HG03025 (cell line): Measurements from ENCODE around the gene NAA25.
"Not testable (repeated sequence)": the region's sequence is repeated elsewhere in the genome, so short reads cannot be mapped to it uniquely, and the experiment has no call there.

Experiments
- ATAC-seq: cut with Tn5 transposase; IDR thresholded peaks from one replicate; pipeline ENCODE4 v1.9.1; 2021; ENCODE audit warnings: mild to moderate bottlenecking, moderate library complexity; ENCODE audit not compliant: unreplicated experiment, low FRiP score

The NAA25 gene

DNA sequence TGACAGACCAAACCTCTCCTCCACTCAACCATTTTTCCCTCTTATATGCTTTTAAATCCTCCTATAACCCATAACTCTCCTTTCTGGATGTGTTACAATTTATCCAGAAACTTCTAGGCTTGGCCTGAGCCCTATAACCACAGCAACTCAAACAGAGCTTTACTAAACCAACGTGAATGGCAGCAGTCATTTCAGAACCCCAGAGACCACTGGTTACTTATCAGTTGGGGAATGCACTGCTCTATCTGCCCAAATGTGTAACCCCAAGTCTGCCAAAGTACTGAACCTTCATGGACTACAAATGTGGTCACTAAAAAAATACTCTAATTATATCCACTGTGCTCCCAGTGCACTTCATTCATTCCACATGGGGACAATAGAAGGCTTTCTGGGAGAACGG, 42.0 kb downstream of the NAA25 start:
- no peak for ATAC-seq

DNA sequence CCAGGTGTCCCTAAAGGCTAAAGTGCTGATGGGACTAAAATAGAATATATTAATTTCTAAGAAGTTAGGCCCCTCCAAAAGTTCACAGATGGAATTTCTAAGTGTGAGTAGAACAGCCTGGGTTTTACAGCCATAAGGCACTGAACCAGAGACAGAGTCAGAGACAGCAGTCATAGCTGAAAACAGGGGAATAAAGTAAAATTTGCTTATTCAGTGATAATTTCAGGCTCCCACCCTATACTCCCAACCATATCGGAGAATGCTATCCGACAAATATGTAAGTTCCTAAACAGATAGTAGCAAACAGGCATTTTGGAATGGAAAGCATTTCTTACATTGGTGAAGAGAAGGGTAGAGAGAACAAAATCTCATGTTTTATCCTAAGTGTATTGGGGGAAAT, 45.3 kb downstream of the NAA25 start:
- ATAC-seq, result no peak

DNA sequence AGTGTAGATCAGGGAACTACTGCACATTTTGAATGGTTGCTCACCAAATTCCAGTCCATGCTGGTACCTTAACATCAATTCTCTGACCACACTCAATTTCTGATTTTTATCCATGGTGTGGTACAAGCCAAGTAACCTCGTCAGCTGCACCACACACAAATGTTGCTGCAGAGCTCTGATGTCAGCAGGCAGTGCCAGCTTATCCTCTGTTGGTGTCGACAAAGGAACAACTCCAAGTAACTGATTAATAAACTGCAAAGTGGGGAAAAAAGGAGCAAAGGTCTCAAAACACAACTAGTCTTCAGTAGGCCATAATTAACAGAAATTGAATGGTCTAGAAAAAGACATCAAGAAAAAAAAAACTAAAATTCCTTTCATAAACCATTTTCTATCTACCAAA, 47.4 kb downstream of the NAA25 start:
- no peak for ATAC-seq

DNA sequence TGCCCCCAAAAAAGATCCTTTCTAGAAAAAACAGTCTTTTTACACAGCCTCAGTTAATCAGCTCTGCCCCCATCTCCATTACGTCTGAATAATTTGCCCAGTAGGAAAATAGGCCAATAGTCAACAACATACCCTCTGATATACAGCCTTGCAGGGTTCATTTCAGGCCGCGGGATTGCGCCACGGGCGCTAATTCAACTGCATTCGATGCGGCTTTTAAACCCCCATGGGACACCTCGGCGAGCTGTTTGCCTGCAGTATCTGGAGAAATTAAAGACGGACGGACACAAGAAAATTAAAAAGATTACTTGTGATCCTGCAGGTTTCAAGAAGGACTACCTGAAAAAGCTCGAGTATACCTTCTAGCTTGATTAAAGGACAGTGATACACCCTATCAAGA, 59.2 kb downstream of the NAA25 start:
- no peak for ATAC-seq

- ATAC-seq, result no peak
Measured at GRCh38 chr12:112046003-112046402, 62.6 kb downstream of the NAA25 start.

DNA sequence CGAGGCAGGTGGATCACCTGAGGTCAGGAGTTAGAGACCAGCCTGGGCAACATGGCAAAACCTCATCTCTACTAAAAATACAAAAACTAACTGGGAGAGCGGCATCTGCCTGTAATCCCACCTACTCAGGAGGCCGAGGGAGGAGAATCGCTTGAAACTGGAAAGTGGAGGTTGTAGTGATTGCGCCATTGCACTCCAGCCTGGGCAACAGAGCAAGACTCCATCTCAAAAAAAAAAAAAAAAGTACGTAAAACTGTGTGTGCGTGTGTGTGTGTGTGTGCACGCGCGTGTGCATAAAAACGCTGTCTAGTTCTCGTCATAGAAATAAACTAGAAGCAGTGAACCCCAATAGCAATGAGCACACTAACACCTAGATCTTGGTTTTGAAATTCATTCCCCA, 72.0 kb downstream of the NAA25 start:
- not testable (repeated sequence) for ATAC-seq

DNA sequence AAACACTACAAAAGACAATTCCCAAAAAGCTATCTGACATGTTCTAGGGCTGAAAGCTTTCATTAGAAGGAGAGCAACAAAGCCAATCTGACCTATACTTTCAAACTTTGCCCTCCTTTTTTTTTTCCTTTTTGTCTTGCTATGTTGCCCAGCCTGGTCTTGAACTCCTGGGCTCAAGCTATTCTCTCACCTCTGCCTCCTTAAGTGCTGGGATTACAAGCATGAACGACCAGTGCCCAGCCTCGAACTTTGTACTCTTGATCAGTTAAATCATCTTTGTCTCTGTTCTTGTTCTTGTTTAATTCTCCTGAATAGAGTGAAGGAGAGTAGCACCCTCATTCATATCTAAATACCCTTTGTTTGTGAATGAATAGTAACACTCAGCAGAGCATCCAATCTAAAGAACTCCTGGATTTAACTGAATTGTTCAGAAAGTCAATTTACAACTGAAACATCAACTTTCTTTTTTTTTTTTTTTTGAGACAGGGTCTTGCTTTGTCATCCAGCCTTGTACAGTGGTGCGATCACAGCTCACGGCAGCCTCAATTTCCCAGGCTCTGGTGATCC, 73.3 kb downstream of the NAA25 start:
- ATAC-seq, result no peak

- no peak for ATAC-seq
Measured at GRCh38 chr12:112032292-112032691, 76.3 kb downstream of the NAA25 start.

DNA sequence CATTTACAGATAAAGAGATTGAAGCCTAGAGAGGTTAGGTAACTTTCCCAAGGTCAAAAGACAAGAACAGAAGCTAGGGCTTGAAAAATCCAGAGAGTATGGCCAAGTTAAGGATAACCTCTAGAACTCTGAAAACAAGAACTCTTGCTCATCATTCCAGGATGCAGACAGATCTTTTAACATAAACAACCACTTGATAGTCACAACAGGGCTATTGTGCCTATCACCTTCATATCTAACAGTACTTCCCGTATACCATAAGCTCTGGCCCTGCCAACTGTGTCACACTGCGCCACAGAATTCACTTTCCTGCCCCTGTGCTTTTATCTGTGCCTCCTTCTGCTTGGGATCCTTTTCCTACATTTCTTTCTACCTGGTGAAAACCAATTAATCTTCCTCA, 77.1 kb downstream of the NAA25 start:
- ATAC-seq, result no peak

GRCh38 chr12:112029301-112029700, 79.3 kb downstream of the NAA25 start:
- no peak for ATAC-seq

DNA sequence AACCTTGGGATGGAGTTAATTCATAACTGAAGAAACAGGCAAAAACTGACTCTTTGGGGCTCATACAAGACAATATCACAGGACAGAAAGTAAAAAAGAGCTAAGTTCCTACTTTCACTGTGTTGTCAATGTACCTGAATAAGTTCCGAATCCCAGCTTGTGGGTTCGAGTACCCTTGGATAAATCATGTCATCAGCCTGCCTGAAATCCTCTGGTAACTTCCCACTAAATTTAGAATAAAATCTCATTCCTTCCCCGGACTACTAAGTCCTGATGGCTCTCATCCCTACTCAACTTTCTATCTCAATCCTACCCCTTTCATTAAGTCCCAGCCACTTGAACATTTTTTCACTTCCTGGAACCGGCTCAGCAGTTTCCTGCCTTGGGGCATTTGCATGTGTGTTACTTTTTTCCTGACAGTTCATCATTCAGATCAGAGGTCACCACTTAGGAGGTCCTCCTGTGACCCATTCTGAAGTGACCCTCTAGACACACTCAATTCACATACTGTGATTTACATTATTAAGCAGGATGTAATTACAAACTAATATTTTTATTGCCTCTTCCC, 82.7 kb downstream of the NAA25 start:
- ATAC-seq, result no peak

DNA sequence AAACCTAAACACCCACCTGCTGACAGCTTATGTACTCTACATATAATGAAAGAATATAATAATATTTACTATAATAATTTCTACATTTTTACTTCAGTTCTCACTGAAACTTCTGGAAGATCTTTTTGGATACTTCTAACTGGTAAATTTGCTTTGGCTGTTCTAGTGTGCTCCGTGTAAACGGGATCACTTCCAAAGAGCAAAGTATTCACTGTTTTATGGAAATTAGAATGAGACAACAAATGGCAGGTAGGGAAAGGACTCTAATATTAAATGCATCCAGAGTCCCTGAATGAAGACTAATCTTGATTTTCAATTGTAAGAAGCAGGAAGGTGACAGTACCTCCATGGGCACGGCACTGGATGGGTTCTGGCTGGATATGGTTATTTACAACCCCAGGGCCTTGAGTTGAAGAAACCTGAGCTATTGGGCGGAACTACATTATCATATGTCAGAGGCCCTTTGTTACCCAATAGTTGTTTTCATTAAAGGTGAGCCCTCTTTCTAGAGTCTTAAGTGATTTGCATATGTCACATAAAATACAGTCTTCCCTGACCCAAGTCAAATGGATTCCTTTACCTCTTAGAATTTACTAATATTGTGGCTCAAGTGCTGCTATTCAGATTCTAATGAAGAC, 84.7 kb downstream of the NAA25 start:
- no peak for ATAC-seq

GRCh38 chr12:112022241-112023016, 86.2 kb downstream of the NAA25 start:
- no peak for ATAC-seq

- ATAC-seq, result no peak
Measured at GRCh38 chr12:112020947-112021457, 87.6 kb downstream of the NAA25 start.

- no peak for ATAC-seq
Measured at GRCh38 chr12:112018571-112019237, 89.9 kb downstream of the NAA25 start.

- no peak for ATAC-seq
Measured at GRCh38 chr12:112017041-112017440, 91.5 kb downstream of the NAA25 start.

GRCh38 chr12:112015938-112016337, 92.6 kb downstream of the NAA25 start:
- ATAC-seq, result no peak

DNA sequence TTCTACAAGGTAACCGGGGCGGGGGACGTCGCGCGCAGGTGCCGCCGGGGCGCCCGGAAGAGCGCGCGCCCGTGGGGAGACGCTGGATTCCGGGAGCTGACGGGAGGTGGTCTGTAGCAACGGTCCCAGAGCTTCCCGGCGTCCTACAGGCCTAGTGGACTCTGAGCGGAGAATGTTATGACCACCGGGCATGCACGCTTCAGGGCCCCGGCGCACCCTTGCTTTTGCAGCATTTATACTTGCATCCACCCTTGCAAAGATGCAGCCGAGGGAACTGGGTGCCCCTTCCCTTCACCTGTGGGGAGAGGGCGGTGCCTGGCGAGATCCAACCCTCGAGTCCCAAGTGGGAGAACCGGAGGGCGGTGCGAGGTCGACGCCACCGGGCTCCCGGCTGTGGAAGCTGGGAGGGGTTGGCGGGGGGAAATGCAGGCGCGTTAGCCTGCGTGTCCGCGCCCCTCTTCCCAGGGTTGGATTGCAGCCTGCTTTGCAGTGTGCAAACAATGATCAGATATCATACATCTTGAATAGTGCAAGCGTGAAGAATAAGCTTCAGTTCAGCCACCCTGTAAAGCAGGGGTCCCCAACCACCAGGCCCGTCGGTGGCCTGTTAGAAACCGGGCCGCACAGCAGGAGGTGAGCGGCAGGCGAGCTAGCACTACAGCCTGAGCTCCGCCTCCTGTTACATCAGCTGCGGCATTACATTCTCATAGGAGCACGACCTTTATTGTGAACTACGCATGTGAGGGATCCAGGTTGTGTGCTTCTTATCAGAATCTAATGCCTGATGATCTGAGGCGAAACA, 94.8 kb downstream of the NAA25 start:
- ATAC-seq, result peak; percentile 23

GRCh38 chr12:112012775-112013600, 95.6 kb downstream of the NAA25 start, which contains the start of the genes ERP29 and TMEM116:
TSS of gene ERP29 (plus strand) at chr12:112013426. CDS start at chr12:112013466, 40 bp downstream.
TSS of gene TMEM116 (minus strand) at chr12:112013165. CDS start at chr12:112005270, 7,895 bp downstream.
- peak; percentile 74 for ATAC-seq
